ENCODE measurements around the gene PUS3.

DNA sequence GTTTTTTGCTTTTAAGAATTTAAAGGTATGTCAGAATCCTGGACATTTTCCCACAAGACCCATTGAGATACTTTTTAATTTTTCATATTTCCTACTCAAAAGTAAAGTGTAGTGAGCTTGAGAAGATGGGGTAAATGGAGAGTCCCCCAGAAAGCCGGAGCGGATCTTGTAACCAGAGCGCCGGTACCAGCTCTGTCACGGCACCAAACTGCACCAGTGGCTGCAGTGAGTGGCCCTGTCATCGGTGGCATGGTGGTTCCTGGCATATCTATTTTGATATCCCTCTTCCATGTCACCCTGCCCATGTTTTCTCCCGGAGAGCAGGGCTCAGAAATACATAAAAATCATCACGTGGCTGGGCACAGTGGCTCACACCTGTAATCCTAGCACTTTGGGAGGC lies 20.6 kb upstream of the PUS3 start:
- TF ChIP-seq, protein P1, sequence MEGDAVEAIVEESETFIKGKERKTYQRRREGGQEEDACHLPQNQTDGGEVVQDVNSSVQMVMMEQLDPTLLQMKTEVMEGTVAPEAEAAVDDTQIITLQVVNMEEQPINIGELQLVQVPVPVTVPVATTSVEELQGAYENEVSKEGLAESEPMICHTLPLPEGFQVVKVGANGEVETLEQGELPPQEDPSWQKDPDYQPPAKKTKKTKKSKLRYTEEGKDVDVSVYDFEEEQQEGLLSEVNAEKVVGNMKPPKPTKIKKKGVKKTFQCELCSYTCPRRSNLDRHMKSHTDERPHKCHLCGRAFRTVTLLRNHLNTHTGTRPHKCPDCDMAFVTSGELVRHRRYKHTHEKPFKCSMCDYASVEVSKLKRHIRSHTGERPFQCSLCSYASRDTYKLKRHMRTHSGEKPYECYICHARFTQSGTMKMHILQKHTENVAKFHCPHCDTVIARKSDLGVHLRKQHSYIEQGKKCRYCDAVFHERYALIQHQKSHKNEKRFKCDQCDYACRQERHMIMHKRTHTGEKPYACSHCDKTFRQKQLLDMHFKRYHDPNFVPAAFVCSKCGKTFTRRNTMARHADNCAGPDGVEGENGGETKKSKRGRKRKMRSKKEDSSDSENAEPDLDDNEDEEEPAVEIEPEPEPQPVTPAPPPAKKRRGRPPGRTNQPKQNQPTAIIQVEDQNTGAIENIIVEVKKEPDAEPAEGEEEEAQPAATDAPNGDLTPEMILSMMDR (IDR thresholded peaks at IDR 0.05): no peak
- no peak for TF ChIP-seq POLR2AphosphoS5 (IDR thresholded peaks at IDR 0.05)

All from transverse colon (tissue), 4 donors.